VCaP (cell line): Measurements from ENCODE around the gene CCDC102B.
"Not testable (repeated sequence)": the region's sequence is repeated elsewhere in the genome, so short reads cannot be mapped to it uniquely, and the experiment has no call there.

Experiments
- H3K27ac ChIP-seq: fragments of 450-650 bp; 2 replicates; pipeline ENCODE4 v1.5.1; 2017
- TF ChIP-seq, protein P1 (sequence below): fragments of 450-650 bp; conservative IDR thresholded peaks from 2 replicates; pipeline ENCODE4 v1.5.1; 2017; ENCODE audit warnings: mild to moderate bottlenecking, moderate library complexity

Gene CCDC102B

DNA sequence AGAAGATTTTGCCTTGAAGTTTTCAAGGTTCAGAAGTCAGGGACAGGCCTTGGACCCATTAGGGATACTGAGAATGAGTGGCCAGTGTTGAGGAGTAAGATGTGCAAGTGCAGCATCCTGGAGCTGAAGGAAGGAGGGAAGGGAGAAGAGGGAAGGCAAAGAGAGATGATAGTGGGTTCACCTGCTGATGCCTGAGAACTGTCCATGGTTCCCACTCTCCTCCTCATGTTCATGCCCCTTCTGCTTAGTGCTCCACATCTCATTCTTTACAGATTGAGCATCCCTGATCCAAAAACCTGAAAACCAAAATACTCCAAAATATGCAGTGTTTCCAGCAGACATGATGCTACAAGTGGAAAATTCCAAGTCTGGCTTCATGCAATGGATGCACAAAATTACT lies 137.8 kb downstream of the CCDC102B start:
- no peak overlapping the region for H3K27ac ChIP-seq
- TF ChIP-seq, protein P1, sequence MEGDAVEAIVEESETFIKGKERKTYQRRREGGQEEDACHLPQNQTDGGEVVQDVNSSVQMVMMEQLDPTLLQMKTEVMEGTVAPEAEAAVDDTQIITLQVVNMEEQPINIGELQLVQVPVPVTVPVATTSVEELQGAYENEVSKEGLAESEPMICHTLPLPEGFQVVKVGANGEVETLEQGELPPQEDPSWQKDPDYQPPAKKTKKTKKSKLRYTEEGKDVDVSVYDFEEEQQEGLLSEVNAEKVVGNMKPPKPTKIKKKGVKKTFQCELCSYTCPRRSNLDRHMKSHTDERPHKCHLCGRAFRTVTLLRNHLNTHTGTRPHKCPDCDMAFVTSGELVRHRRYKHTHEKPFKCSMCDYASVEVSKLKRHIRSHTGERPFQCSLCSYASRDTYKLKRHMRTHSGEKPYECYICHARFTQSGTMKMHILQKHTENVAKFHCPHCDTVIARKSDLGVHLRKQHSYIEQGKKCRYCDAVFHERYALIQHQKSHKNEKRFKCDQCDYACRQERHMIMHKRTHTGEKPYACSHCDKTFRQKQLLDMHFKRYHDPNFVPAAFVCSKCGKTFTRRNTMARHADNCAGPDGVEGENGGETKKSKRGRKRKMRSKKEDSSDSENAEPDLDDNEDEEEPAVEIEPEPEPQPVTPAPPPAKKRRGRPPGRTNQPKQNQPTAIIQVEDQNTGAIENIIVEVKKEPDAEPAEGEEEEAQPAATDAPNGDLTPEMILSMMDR, result no peak

DNA sequence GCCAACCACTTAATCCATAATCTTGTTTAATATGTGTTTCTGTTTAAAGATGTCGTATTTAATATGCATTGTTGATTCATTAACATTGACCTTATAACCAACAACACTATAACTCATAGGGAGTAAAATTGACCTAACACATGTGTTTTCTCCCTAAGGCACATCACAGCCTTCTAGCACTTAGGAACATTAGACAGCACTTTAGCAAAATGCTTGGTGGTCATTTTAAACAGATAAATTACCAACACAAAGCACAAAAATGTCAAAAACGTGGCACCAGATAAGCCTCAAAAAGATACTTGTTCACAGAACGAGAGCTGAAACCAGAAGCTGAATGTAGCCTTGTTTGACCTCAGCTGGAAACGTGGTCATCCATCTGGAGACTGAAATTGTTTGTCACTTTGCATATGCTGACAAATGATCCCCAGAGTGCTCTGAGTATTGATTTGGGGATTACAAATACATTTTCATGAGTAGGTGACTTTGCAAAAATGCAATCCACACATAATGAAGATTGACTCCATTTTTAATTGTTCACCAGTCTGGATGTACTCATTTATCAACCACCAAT lies 139.2 kb downstream of the CCDC102B start:
- H3K27ac ChIP-seq, result no peak overlapping the region
- TF ChIP-seq, protein P1, result no peak

DNA sequence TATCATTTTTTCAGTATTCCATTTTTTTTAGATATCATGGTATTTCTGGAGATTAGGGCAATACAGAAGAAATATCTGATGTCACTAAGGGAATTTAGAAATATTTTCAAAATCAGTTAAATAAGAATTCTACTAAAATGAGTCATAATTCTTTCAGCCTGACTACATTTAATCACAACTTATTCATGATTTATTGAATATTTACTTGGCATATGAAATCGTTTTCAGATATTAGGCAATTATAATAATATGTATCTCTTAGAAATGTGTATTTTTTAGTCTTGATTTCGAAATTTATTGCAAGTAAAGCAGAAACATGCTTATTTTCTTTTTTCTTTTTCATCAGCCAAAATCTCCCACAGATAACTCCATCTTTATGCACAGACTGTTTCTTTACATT lies 142.2 kb downstream of the CCDC102B start:
- TF ChIP-seq, protein P1, result no peak
- no peak overlapping the region for H3K27ac ChIP-seq

DNA sequence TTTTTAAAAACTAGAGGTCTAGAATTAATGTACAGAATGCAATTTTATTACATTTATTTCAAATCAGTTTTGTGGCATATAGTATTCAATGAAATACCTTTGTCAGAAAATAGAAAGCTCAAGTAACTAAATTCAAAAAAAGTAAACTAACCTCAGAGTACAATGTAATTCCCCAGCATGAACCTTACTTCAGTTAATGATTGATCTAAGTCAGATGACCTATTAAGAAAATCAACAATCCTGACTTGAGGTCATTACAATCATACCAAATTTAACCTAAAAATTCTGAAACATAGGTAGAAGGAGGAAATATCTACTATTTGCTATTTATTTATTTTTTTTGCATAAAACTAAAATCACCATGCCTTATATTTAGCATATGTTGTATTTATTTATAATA lies 142.9 kb downstream of the CCDC102B start:
- no peak overlapping the region for H3K27ac ChIP-seq
- TF ChIP-seq, protein P1, result no peak

DNA sequence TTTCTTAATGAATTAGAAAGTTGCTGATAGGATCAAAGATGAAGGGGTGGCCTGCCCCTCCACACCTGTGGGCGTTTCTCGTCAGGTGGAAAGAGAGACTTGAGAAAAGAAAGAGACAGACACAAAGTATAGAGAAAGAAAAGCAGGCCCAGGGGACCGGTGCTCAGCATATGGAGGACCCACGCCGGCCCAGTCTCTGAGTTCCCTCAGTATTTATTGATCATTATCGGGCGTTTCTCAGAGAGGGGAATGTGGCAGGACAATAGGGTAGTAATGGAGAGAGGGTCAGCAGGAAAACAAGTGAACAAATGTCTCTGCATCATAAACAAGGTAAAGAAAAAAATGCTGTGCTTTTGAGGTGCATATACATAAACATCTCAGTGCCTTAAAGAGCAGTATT lies 144.3 kb downstream of the CCDC102B start:
- H3K27ac ChIP-seq, result no peak overlapping the region
- TF ChIP-seq, protein P1, result no peak

DNA sequence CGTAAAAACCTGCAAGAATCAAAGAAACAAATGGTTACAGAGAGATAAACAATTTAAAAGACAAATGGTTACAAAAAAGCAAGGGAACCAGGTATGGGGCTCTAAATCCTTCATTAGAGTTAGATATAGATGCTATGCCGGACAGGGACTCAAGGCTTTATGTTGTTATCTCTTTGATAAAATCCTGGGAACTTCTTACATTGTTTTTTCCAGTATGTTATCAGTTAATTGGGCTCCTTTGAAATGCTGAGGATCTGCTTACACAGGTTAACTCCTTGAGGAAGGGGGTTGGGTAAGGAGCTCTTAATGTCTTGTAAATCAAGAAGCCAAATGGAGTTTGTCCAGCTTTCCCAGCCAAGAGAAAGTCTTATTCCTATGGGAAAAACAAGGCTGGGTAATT lies 146.0 kb downstream of the CCDC102B start:
- H3K27ac ChIP-seq, result not testable (repeated sequence)

DNA sequence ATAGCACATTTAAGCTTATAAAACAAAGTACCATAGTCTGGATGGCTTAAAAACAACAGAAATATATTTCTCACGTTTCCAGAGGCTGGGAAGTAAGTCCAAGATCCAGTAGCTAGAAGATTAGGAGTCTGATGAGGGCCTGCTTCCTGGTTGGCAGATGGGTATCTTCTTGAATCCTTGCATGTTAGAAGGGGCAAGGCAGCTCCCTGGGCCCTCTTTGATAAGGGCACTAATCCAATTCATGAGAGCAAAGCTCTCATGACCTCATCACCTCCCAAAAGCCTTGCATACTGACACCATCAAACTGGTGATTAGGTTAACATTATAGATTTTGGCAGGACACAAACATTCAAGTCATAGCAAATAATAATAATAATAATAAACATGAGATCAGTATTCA lies 146.4 kb downstream of the CCDC102B start:
- H3K27ac ChIP-seq, result no peak overlapping the region
- TF ChIP-seq, protein P1, result no peak

DNA sequence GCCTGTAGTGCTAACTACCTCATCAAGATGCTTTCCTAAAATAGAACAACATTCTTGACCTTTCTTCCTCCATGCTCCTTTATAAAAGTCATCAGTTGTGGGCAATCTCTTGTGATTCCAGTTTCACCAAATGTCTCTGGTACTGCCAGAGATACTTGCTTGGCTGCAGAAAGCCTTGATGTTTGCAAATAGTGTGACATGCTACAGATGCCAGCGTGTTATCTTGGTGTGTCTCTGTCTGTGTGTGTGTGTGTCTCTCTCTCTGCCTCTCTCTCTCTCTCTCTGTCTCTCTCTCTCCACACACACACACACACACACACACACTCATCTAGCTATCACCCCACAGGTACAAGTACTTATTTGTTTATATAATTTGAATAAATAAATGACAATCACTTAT lies 146.9 kb downstream of the CCDC102B start:
- no peak overlapping the region for H3K27ac ChIP-seq
- TF ChIP-seq, protein P1, result no peak
